NB4 (cell line): ENCODE data around the gene DYNC1I1.

Experiments used
- CTCF ChIP-seq: IDR thresholded peaks from one replicate; pipeline ENCODE4 v1.5.1; 2012; ENCODE audit warnings: low read depth, low read length
- POLR2A ChIP-seq: IDR thresholded peaks from 2 replicates; pipeline ENCODE4 v1.6.1; 2011; ENCODE audit warnings: mild to moderate bottlenecking; ENCODE audit not compliant: insufficient read length; ENCODE audit errors: extremely low read depth

GRCh38 chr7:95997632-95998031, 225.3 kb downstream of the DYNC1I1 start:
- no peak for TF ChIP-seq CTCF
- TF ChIP-seq POLR2A, result no peak
